ENCODE measurements around the gene PILRA. TPM values are rescaled to one million over a fixed set of nuclear protein-coding genes. Genes with fewer than 3 reads are reported as not detected.

PILRA gene
- total and polyA plus RNA-seq, 9 donors = 1.5 to 25.9 (median 4.8) TPM

- no peak for TF ChIP-seq CTCF (IDR thresholded peaks at IDR 0.05)
- no peak for TF ChIP-seq POLR2A (IDR thresholded peaks at IDR 0.05)
- no peak for TF ChIP-seq EP300 (IDR thresholded peaks at IDR 0.05)
- Histone ChIP-seq H3K4me3 (no peak overlapping the region), H3K27ac (no peak overlapping the region), H3K4me1 (ENCODE audit: insufficient read depth) (no peaks in the 10 kb centered on the region), H3K27me3 (no peaks in the 10 kb centered on the region), H3K36me3 (no peaks in the 10 kb centered on the region), H3K9me3 (no peaks in the 10 kb centered on the region)
- WGBS, 3 donors = 13 to 26% (median 21%) methylated on average over 4 of the region's 4 CpGs
- DNase-seq = no peak
- intact Hi-C loops (cut with DNase I) = no loop called here
These were observed 3.0 kb upstream of the PILRA start for GRCh38 chr7:100370303-100370702.

GRCh38 chr7:100370746-100371145, 2.5 kb upstream of the PILRA start:
- no peak for TF ChIP-seq POLR2A (IDR thresholded peaks at IDR 0.05)
- no peak for TF ChIP-seq EP300 (IDR thresholded peaks at IDR 0.05)
- no peak for TF ChIP-seq CTCF (IDR thresholded peaks at IDR 0.05)
- no peak overlapping the region for H3K27ac ChIP-seq
- no peaks in the 10 kb centered on the region for H3K27me3 ChIP-seq
- H3K4me1 ChIP-seq (ENCODE audit: insufficient read depth) = no peaks in the 10 kb centered on the region
- no peak overlapping the region for H3K4me3 ChIP-seq
- H3K36me3 ChIP-seq = no peaks in the 10 kb centered on the region
- 72 to 91% (median 89%) methylated on average over 6 of the region's 6 CpGs for WGBS, 3 donors
- no peaks in the 10 kb centered on the region for H3K9me3 ChIP-seq
- intact Hi-C loops (cut with DNase I) = no loop called here
- DNase-seq = no peak

GRCh38 chr7:100371561-100372171, 1.6 kb upstream of the PILRA start:
- no peak for TF ChIP-seq POLR2A (IDR thresholded peaks at IDR 0.05)
- TF ChIP-seq EP300 (IDR thresholded peaks at IDR 0.05) = no peak
- TF ChIP-seq CTCF (IDR thresholded peaks at IDR 0.05) = no peak
- peaks cover 1% of the 10 kb centered on the region for H3K4me1 ChIP-seq (ENCODE audit: insufficient read depth)
- no peak for DNase-seq
- no peaks in the 10 kb centered on the region for H3K27me3 ChIP-seq
- H3K4me3 ChIP-seq = no peak overlapping the region
- intact Hi-C loops (cut with DNase I) = no loop called here
- H3K36me3 ChIP-seq = no peaks in the 10 kb centered on the region
- WGBS, 3 donors = 59 to 69% (median 64%) methylated on average over 7 of the region's 7 CpGs
- no peak overlapping the region for H3K27ac ChIP-seq
- no peaks in the 10 kb centered on the region for H3K9me3 ChIP-seq

- H3K36me3 ChIP-seq = no peaks in the 10 kb centered on the region
- H3K9me3 ChIP-seq = no peaks in the 10 kb centered on the region
- H3K4me3 ChIP-seq = no peak overlapping the region
- H3K27me3 ChIP-seq = no peaks in the 10 kb centered on the region
- intact Hi-C loops (cut with DNase I) = no loop called here
- TF ChIP-seq POLR2A (IDR thresholded peaks at IDR 0.05) (no peak), CTCF (IDR thresholded peaks at IDR 0.05) (no peak), EP300 (IDR thresholded peaks at IDR 0.05) (no peak)
- 57 to 63% (median 59%) methylated on average over 8 of the region's 8 CpGs for WGBS, 3 donors
- H3K4me1 ChIP-seq (ENCODE audit: insufficient read depth) = peaks cover 1% of the 10 kb centered on the region
- no peak overlapping the region for H3K27ac ChIP-seq
- DNase-seq = no peak
These were observed 1.0 kb upstream of the PILRA start for GRCh38 chr7:100372256-100372655.
